ENCODE results near the gene SON. TPM values are rescaled to one million over a fixed set of nuclear protein-coding genes. Genes with fewer than 3 reads are reported as not detected.

The SON gene
- polyA plus RNA-seq, 1 donor from 2014 or later: 123 TPM

DNA sequence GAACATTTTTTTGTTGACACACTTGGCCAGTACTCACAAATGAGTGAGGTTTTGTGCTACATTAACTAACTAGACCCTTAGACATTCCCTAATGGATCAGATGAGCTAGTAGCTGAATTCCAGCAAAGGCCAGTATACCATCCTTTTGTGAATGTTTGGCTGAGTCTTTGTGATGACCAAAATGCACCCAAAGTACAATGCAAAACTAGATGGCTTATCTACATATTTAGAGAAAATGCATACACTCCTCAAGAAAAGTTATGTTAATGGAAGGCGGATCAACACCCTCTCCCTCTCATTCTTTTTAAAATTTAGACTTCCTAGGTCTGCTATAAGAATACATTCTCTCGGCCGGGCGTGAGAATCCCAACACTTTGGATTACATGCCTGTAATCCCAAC lies 31.2 kb upstream of the SON start:
- Histone ChIP-seq H4K20me1 (ENCODE audit: insufficient read depth) (no peaks in the 10 kb centered on the region), H3K27ac (ENCODE audit: low read length) (no peak overlapping the region), H3K9ac (ENCODE audit: low read length) (no peak overlapping the region), H3K4me2 (ENCODE audit: low read length) (no peak overlapping the region), H3K36me3 (ENCODE audit: insufficient read depth, low read length) (no peaks in the 10 kb centered on the region), H3K9me3 (ENCODE audit: low read length) (no peaks in the 10 kb centered on the region), H3K27me3 (ENCODE audit: insufficient read depth, low read depth, low read length) (no peaks in the 10 kb centered on the region), H3F3A (ENCODE audit: insufficient read depth, low read length, poor library complexity, severe bottlenecking) (no peaks in the 10 kb centered on the region), H3K4me3 (ENCODE audit: low read length) (no peak overlapping the region), H2AFZ (ENCODE audit: low read depth, low read length) (no peak overlapping the region), H3K9me2 (ENCODE audit: insufficient read depth, low read length) (no peaks in the 10 kb centered on the region), H3K79me2 (replicated peaks; ENCODE audit: insufficient read depth, low read length) (no peaks in the 10 kb centered on the region)
- TF ChIP-seq, protein P1, sequence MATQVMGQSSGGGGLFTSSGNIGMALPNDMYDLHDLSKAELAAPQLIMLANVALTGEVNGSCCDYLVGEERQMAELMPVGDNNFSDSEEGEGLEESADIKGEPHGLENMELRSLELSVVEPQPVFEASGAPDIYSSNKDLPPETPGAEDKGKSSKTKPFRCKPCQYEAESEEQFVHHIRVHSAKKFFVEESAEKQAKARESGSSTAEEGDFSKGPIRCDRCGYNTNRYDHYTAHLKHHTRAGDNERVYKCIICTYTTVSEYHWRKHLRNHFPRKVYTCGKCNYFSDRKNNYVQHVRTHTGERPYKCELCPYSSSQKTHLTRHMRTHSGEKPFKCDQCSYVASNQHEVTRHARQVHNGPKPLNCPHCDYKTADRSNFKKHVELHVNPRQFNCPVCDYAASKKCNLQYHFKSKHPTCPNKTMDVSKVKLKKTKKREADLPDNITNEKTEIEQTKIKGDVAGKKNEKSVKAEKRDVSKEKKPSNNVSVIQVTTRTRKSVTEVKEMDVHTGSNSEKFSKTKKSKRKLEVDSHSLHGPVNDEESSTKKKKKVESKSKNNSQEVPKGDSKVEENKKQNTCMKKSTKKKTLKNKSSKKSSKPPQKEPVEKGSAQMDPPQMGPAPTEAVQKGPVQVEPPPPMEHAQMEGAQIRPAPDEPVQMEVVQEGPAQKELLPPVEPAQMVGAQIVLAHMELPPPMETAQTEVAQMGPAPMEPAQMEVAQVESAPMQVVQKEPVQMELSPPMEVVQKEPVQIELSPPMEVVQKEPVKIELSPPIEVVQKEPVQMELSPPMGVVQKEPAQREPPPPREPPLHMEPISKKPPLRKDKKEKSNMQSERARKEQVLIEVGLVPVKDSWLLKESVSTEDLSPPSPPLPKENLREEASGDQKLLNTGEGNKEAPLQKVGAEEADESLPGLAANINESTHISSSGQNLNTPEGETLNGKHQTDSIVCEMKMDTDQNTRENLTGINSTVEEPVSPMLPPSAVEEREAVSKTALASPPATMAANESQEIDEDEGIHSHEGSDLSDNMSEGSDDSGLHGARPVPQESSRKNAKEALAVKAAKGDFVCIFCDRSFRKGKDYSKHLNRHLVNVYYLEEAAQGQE (IDR thresholded peaks at IDR 0.05; ENCODE audit: borderline replicate concordance): no peak
- TF ChIP-seq MXI1 (conservative IDR thresholded peaks at IDR 0.05; ENCODE audit: poor library complexity, severe bottlenecking): no peak
- TF ChIP-seq POLR2AphosphoS5 (IDR thresholded peaks at IDR 0.05): no peak
- no peak for TF ChIP-seq EZH2 (IDR thresholded peaks at IDR 0.05; ENCODE audit: borderline replicate concordance, insufficient read depth, low read length, poor library complexity, severe bottlenecking)
- TF ChIP-seq SMC3 (conservative IDR thresholded peaks at IDR 0.05; ENCODE audit: poor library complexity): no peak
- TF ChIP-seq, protein P2, sequence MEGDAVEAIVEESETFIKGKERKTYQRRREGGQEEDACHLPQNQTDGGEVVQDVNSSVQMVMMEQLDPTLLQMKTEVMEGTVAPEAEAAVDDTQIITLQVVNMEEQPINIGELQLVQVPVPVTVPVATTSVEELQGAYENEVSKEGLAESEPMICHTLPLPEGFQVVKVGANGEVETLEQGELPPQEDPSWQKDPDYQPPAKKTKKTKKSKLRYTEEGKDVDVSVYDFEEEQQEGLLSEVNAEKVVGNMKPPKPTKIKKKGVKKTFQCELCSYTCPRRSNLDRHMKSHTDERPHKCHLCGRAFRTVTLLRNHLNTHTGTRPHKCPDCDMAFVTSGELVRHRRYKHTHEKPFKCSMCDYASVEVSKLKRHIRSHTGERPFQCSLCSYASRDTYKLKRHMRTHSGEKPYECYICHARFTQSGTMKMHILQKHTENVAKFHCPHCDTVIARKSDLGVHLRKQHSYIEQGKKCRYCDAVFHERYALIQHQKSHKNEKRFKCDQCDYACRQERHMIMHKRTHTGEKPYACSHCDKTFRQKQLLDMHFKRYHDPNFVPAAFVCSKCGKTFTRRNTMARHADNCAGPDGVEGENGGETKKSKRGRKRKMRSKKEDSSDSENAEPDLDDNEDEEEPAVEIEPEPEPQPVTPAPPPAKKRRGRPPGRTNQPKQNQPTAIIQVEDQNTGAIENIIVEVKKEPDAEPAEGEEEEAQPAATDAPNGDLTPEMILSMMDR (IDR thresholded peaks at IDR 0.05; ENCODE audit: poor library complexity, severe bottlenecking): no peak
- TF ChIP-seq TAF1 (IDR thresholded peaks at IDR 0.05; ENCODE audit: low read depth): no peak
- TF ChIP-seq RAD21 (conservative IDR thresholded peaks at IDR 0.05): no peak
- no peak for TF ChIP-seq EP300 (conservative IDR thresholded peaks at IDR 0.05; ENCODE audit: poor library complexity, severe bottlenecking)

DNA sequence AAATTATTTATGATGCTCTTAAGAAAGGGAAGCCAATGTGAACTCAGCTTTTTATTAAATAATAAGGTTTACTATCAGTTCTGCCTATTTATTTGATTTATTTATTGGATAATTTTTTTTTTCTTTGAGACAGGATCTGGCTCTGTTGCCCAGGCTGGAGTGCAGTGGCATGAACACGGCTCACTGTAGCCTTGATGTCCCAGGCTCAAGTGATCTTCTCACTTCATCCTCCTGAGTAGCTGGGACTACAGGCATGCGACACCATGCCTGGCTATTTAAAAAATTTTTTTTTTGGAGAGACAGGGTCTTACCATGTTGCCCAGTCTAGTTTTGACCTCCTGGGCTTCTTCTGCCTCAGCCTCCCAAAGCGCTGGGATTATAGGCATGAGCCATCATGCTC lies 30.4 kb upstream of the SON start:
- H3K36me3 ChIP-seq (ENCODE audit: insufficient read depth, low read length): no peaks in the 10 kb centered on the region
- H3K4me3 ChIP-seq (ENCODE audit: low read length): no peak overlapping the region
- no peak overlapping the region for H3K27ac ChIP-seq (ENCODE audit: low read length)
- H2AFZ ChIP-seq (ENCODE audit: low read depth, low read length): no peak overlapping the region
- TF ChIP-seq TAF1 (IDR thresholded peaks at IDR 0.05; ENCODE audit: low read depth) (no peak), SMC3 (conservative IDR thresholded peaks at IDR 0.05; ENCODE audit: poor library complexity) (no peak), EZH2 (IDR thresholded peaks at IDR 0.05; ENCODE audit: borderline replicate concordance, insufficient read depth, low read length, poor library complexity, severe bottlenecking) (no peak), EP300 (conservative IDR thresholded peaks at IDR 0.05; ENCODE audit: poor library complexity, severe bottlenecking) (no peak), MXI1 (conservative IDR thresholded peaks at IDR 0.05; ENCODE audit: poor library complexity, severe bottlenecking) (no peak), POLR2AphosphoS5 (IDR thresholded peaks at IDR 0.05) (no peak), RAD21 (conservative IDR thresholded peaks at IDR 0.05) (no peak)
- TF ChIP-seq, protein P1 (IDR thresholded peaks at IDR 0.05; ENCODE audit: borderline replicate concordance): no peak
- TF ChIP-seq, protein P2 (IDR thresholded peaks at IDR 0.05; ENCODE audit: poor library complexity, severe bottlenecking): no peak
- no peaks in the 10 kb centered on the region for H3K79me2 ChIP-seq (replicated peaks; ENCODE audit: insufficient read depth, low read length)
- no peaks in the 10 kb centered on the region for H3F3A ChIP-seq (ENCODE audit: insufficient read depth, low read length, poor library complexity, severe bottlenecking)
- no peaks in the 10 kb centered on the region for H3K9me3 ChIP-seq (ENCODE audit: low read length)
- H3K9ac ChIP-seq (ENCODE audit: low read length): no peak overlapping the region
- H4K20me1 ChIP-seq (ENCODE audit: insufficient read depth): no peaks in the 10 kb centered on the region
- no peaks in the 10 kb centered on the region for H3K27me3 ChIP-seq (ENCODE audit: insufficient read depth, low read depth, low read length)
- no peak overlapping the region for H3K4me2 ChIP-seq (ENCODE audit: low read length)
- no peaks in the 10 kb centered on the region for H3K9me2 ChIP-seq (ENCODE audit: insufficient read depth, low read length)

Data from neural cell (in vitro differentiated cells).